Measurements from ENCODE around the gene ABCC10.

DNA sequence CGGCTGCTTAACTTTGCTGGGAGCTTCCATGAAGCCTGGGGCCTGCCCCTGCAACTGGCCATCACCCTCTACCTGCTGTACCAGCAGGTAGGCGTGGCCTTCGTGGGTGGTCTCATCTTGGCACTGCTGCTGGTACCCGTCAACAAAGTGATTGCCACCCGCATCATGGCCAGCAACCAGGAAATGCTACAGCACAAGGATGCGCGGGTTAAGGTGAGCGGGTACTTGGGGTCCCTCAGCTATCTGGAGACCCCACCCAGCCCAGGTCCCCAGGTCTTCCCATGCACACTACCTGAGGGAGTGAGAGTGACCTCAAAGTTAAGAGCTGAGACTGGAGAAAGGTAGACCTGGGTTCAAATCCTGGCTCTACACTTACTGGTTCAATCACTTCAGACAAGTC, 5.8 kb downstream of the ABCC10 start:
- TF ChIP-seq, protein P1, sequence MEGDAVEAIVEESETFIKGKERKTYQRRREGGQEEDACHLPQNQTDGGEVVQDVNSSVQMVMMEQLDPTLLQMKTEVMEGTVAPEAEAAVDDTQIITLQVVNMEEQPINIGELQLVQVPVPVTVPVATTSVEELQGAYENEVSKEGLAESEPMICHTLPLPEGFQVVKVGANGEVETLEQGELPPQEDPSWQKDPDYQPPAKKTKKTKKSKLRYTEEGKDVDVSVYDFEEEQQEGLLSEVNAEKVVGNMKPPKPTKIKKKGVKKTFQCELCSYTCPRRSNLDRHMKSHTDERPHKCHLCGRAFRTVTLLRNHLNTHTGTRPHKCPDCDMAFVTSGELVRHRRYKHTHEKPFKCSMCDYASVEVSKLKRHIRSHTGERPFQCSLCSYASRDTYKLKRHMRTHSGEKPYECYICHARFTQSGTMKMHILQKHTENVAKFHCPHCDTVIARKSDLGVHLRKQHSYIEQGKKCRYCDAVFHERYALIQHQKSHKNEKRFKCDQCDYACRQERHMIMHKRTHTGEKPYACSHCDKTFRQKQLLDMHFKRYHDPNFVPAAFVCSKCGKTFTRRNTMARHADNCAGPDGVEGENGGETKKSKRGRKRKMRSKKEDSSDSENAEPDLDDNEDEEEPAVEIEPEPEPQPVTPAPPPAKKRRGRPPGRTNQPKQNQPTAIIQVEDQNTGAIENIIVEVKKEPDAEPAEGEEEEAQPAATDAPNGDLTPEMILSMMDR (IDR thresholded peaks at IDR 0.05) = no peak
- no peak for TF ChIP-seq CREM (CRISPR knock-in tag; IDR thresholded peaks at IDR 0.05)
- no peak for TF ChIP-seq IRF1 (CRISPR knock-in tag; IDR thresholded peaks at IDR 0.05)
- TF ChIP-seq, protein P2, sequence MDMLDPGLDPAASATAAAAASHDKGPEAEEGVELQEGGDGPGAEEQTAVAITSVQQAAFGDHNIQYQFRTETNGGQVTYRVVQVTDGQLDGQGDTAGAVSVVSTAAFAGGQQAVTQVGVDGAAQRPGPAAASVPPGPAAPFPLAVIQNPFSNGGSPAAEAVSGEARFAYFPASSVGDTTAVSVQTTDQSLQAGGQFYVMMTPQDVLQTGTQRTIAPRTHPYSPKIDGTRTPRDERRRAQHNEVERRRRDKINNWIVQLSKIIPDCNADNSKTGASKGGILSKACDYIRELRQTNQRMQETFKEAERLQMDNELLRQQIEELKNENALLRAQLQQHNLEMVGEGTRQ (CRISPR knock-in tag; IDR thresholded peaks at IDR 0.05) = no peak
- TF ChIP-seq ATF6 (CRISPR knock-in tag; IDR thresholded peaks at IDR 0.05) = no peak
- TF ChIP-seq ETV6 (CRISPR knock-in tag; IDR thresholded peaks at IDR 0.05) = no peak
- TF ChIP-seq ATF3 (CRISPR knock-in tag; conservative IDR thresholded peaks at IDR 0.05) = no peak
- no peak for TF ChIP-seq E2F4 (CRISPR knock-in tag; IDR thresholded peaks at IDR 0.05; ENCODE audit: borderline replicate concordance, low read depth)
